ENCODE results near the gene CCNG2. TPM values are rescaled to one million over a fixed set of nuclear protein-coding genes. Genes with fewer than 3 reads are reported as not detected.

The CCNG2 gene
- total RNA-seq, 4 donors from 2014 or later, result 31.7 to 75.1 (median 40.0) TPM

- 92 to 97% methylated on average over 1 of the region's 1 CpG for WGBS, 2 donors
- no peak overlapping the region for H3K4me3 ChIP-seq (ENCODE audit: low read depth, poor library complexity, severe bottlenecking)
- intact Hi-C loops (cut with DNase I; ENCODE audit: low total_unique reads), result loop anchor here (5.0 kb wide), 1 partner anchor 1307 kb away; no protein-coding TSS in a partner anchor
- no peak for DNase-seq (ENCODE audit: low spot score in 2 of 2)
- TF ChIP-seq CTCF (IDR thresholded peaks at IDR 0.05) (no peak), POLR2A (IDR thresholded peaks at IDR 0.05) (no peak)
Observed at GRCh38 chr4:77149789-77150188, 7.2 kb upstream of the CCNG2 start.

GRCh38 chr4:77151241-77151640 lies 5.8 kb upstream of the CCNG2 start:
- H3K4me3 ChIP-seq (ENCODE audit: low read depth, poor library complexity, severe bottlenecking), result no peak overlapping the region
- peak in 1 of 2 donors; percentile 33 for DNase-seq (ENCODE audit: low spot score in 2 of 2)
- WGBS, 2 donors, result 81% methylated on average over 6 of the region's 6 CpGs
- TF ChIP-seq POLR2A (IDR thresholded peaks at IDR 0.05) (no peak), CTCF (IDR thresholded peaks at IDR 0.05) (no peak)
- intact Hi-C loops (cut with DNase I; ENCODE audit: low total_unique reads), result loop anchor here (5.0 kb wide), 1 partner anchor 1309 kb away; no protein-coding TSS in a partner anchor

- no peak overlapping the region for H3K4me3 ChIP-seq (ENCODE audit: low read depth, poor library complexity, severe bottlenecking)
- WGBS, 2 donors, result 41 to 57% methylated on average over 5 of the region's 5 CpGs
- TF ChIP-seq POLR2A (IDR thresholded peaks at IDR 0.05) (no peak), CTCF (IDR thresholded peaks at IDR 0.05) (no peak)
- intact Hi-C loops (cut with DNase I; ENCODE audit: low total_unique reads), result loop anchor here (5.0 kb wide), 1 partner anchor 1310 kb away; no protein-coding TSS in a partner anchor
- no peak for DNase-seq (ENCODE audit: low spot score in 2 of 2)
Observed at GRCh38 chr4:77152421-77152820, 4.6 kb upstream of the CCNG2 start.

- WGBS, 2 donors, result 73 to 75% methylated on average over 3 of the region's 3 CpGs
Observed at GRCh38 chr4:77153006-77153405, 4.0 kb upstream of the CCNG2 start.

GRCh38 chr4:77154065-77154464 lies 2.9 kb upstream of the CCNG2 start:
- intact Hi-C loops (cut with DNase I; ENCODE audit: low total_unique reads), result loop anchor here (5.0 kb wide), 1 partner anchor 1312 kb away; no protein-coding TSS in a partner anchor
- TF ChIP-seq POLR2A (IDR thresholded peaks at IDR 0.05), result no peak
- TF ChIP-seq CTCF (IDR thresholded peaks at IDR 0.05), result no peak
- no peak for DNase-seq (ENCODE audit: low spot score in 2 of 2)
- no peak overlapping the region for H3K4me3 ChIP-seq (ENCODE audit: low read depth, poor library complexity, severe bottlenecking)

More at GRCh38 chr4:77153006-77153405, 4.0 kb upstream of the CCNG2 start:
- intact Hi-C loops (cut with DNase I; ENCODE audit: low total_unique reads), result loop anchor here (5.0 kb wide), 1 partner anchor 1311 kb away; no protein-coding TSS in a partner anchor
- no peak for DNase-seq (ENCODE audit: low spot score in 2 of 2)
- H3K4me3 ChIP-seq (ENCODE audit: low read depth, poor library complexity, severe bottlenecking), result no peak overlapping the region
- no peak for TF ChIP-seq POLR2A (IDR thresholded peaks at IDR 0.05)
- no peak for TF ChIP-seq CTCF (IDR thresholded peaks at IDR 0.05)

Measured in lower leg skin (tissue), 4 donors.